HepG2 (cell line): Measurements from ENCODE around the gene DIAPH1. TPM values are rescaled to one million over a fixed set of nuclear protein-coding genes. Genes with fewer than 3 reads are reported as not detected.
A peak's percentile ranks its signal among the peaks of the same experiment; 100 is the strongest.

Experiments used
- AGO1 ChIP-seq: fragments of 200-400 bp; formaldehyde crosslinking; IDR thresholded peaks from 2 replicates; pipeline ENCODE4 v1.6.1; 2017; ENCODE audit warnings: mild to moderate bottlenecking, low read depth, low read length, moderate library complexity; ENCODE audit not compliant: poor library complexity, severe bottlenecking
- CCDC6 ChIP-seq: sonication (generic); formaldehyde crosslinking; IDR thresholded peaks from 2 replicates; pipeline ENCODE4 v1.8.1; 2022; ENCODE audit warnings: mild to moderate bottlenecking, missing genetic modification reagents, moderate library complexity
- E2F5 ChIP-seq: sonication (generic); formaldehyde crosslinking; conservative IDR thresholded peaks from 2 replicates; pipeline ENCODE4 v1.4.0; 2020; ENCODE audit warnings: missing genetic modification reagents
- ERF ChIP-seq: IDR thresholded peaks from 2 replicates; pipeline ENCODE4 v1.6.1; 2018; ENCODE audit warnings: missing biosample characterization, missing genetic modification reagents
- GLI4 ChIP-seq: sonication (generic); formaldehyde crosslinking; IDR thresholded peaks from 2 replicates; pipeline ENCODE4 v1.5.1; 2020; ENCODE audit warnings: missing genetic modification reagents, mild to moderate bottlenecking, moderate library complexity, borderline replicate concordance
- GPN1 ChIP-seq: sonication (generic); formaldehyde crosslinking; IDR thresholded peaks from 2 replicates; pipeline ENCODE4 v1.5.1; 2020; ENCODE audit warnings: missing genetic modification reagents, borderline replicate concordance
- HNRNPLL ChIP-seq: fragments of 200-400 bp; formaldehyde crosslinking; IDR thresholded peaks from 2 replicates; pipeline ENCODE4 v1.6.1; 2017; ENCODE audit warnings: mild to moderate bottlenecking, low read depth, low read length; ENCODE audit not compliant: poor library complexity, severe bottlenecking
- JDP2 ChIP-seq: sonication (generic); formaldehyde crosslinking; IDR thresholded peaks from 2 replicates; pipeline ENCODE4 v1.8.1; 2022; ENCODE audit warnings: missing genetic modification reagents, borderline replicate concordance
- KDM2A ChIP-seq: sonication (generic); formaldehyde crosslinking; IDR thresholded peaks from 2 replicates; pipeline ENCODE4 v1.4.0; 2020; ENCODE audit warnings: low read depth, missing genetic modification reagents, borderline replicate concordance
- MLLT10 ChIP-seq: sonication (generic); formaldehyde crosslinking; IDR thresholded peaks from 2 replicates; pipeline ENCODE4 v1.4.0; 2020; ENCODE audit warnings: missing genetic modification reagents
- PBX3 ChIP-seq: sonication (generic); formaldehyde crosslinking; IDR thresholded peaks from 2 replicates; pipeline ENCODE4 v1.8.1; 2023; ENCODE audit warnings: missing genetic modification reagents, inconsistent platforms, borderline replicate concordance
- ZFP36L2 ChIP-seq: sonication (generic); formaldehyde crosslinking; IDR thresholded peaks from 2 replicates; pipeline ENCODE4 v1.4.0; 2020; ENCODE audit warnings: missing genetic modification reagents
- ZNF138 ChIP-seq: sonication (generic); formaldehyde crosslinking; IDR thresholded peaks from 2 replicates; pipeline ENCODE4 v1.5.0; 2020; ENCODE audit warnings: mild to moderate bottlenecking, low read depth, missing genetic modification reagents
- ZNF256 ChIP-seq: sonication (generic); formaldehyde crosslinking; conservative IDR thresholded peaks from 2 replicates; pipeline ENCODE4 v1.4.0; 2020; ENCODE audit warnings: missing genetic modification reagents
- ZNF3 ChIP-seq: IDR thresholded peaks from 2 replicates; pipeline ENCODE4 v1.7.0; 2017; ENCODE audit warnings: inconsistent platforms
- ZNF329 ChIP-seq: sonication (generic); formaldehyde crosslinking; IDR thresholded peaks from 2 replicates; pipeline ENCODE4 v1.9.0; 2021; ENCODE audit warnings: low read depth, mild to moderate bottlenecking, missing genetic modification reagents
- ZNF331 ChIP-seq: sonication (generic); formaldehyde crosslinking; IDR thresholded peaks from 2 replicates; pipeline ENCODE4 v1.4.0; 2020; ENCODE audit warnings: missing genetic modification reagents
- ZNF557 ChIP-seq: sonication (generic); formaldehyde crosslinking; IDR thresholded peaks from 2 replicates; pipeline ENCODE4 v1.4.0; 2020; ENCODE audit warnings: missing genetic modification reagents
- ZNF704 ChIP-seq: sonication (generic); formaldehyde crosslinking; IDR thresholded peaks from 2 replicates; pipeline ENCODE4 v1.8.1; 2023; ENCODE audit warnings: mild to moderate bottlenecking, inconsistent platforms, moderate library complexity, missing genetic modification reagents, borderline replicate concordance
- ZNF747 ChIP-seq: sonication (generic); formaldehyde crosslinking; IDR thresholded peaks from 2 replicates; pipeline ENCODE4 v1.8.1; 2023; ENCODE audit warnings: missing genetic modification reagents, mild to moderate bottlenecking, borderline replicate concordance
- polyA plus RNA-seq, 8 experiments: library from polyadenylated mRNA; depleted of rRNA in 3 of 8; stranded (reverse) in 7 of 8; unstranded in 1 of 8; fragments of >200 nt; fragmentation: Illumina TruSeq in 4 of 8; extraction: Trizol in 4 of 8; gene quantifications; 2 replicates each; pipeline versions ENCODE4 v1.2.1 to v1.2.3, GENCODE V29; 2011 to 2016; ENCODE audit warnings: low read depth in 4 of 8, missing spikeins in 1 of 8, mixed read lengths in 1 of 8; ENCODE audit not compliant: insufficient read depth in 1 of 8
- total RNA-seq, 5 experiments: library from RNA; depleted of rRNA; stranded (reverse); fragments of >200 nt; fragmentation: Illumina TruSeq; extraction: Trizol; gene quantifications; 2 replicates each; pipeline ENCODE4 v1.2.3, GENCODE V29; 2016; ENCODE audit warnings: low read depth in 1 of 5
- TF ChIP-seq, protein P1 (sequence below): sonication (generic); formaldehyde crosslinking; IDR thresholded peaks from 2 replicates; pipeline ENCODE4 v1.5.1; 2020; ENCODE audit warnings: missing genetic modification reagents, mild to moderate bottlenecking, borderline replicate concordance
- TF ChIP-seq, protein P2 (sequence below): sonication (generic); formaldehyde crosslinking; IDR thresholded peaks from 2 replicates; pipeline ENCODE4 v1.4.0; 2020; ENCODE audit warnings: missing genetic modification reagents

DIAPH1 gene
- total and polyA plus RNA-seq, 2 of the 13 experiments (the other 11 are each of a cell fraction or from before 2014, with no cell fraction given), result 25.1 to 33.9 TPM

DNA sequence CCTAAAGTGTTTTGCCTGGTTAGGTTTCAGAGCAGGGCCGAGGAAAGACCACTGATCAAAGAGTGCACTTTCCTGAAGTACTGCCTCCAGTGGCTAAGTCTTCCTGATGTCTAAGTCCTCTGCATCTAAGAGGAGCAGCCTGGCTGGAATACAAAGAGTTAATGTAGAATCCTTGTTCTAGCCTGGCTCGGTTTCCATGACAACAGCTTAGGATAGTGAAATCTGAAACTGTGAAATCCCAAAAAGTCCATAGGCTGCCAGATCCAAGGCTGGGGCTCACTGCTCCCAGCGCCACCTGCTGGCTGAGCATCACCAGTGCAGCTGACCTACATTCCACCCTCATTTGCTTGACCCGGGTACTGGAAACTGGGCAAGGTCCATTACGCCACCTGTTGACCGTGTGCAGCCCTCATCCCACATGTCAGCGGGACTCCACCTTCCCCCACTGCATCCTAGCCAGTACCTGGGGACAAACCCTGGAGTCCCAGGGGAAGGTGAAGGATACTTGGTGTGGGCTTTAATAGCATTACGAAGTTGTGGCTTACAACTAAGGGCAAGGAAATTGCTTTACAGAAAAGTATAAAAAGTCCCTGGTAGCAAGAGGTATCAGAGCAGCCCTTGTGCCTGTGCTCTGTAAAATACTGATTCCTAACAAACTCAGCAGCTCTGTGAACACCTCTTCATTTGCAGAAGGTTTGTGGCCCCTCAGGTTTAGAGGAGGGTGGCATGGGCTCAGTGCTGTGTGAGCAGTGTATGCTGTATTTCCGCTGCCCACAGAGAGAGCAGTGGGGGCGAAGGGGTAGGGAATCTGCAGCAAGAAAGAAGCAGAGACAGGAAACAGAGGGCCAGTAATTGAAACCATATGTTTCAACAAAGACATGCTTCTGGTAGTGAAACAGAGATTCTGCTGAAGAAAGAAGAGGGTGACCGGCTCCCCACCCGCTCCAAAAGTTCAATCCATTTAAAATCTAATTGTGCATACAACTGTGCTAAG, 93.9 kb downstream of the DIAPH1 start (continued):
- TF ChIP-seq ZNF747 (CRISPR knock-in tag) (no peak), PBX3 (CRISPR knock-in tag) (no peak), HNRNPLL (no peak), GLI4 (no peak), CCDC6 (CRISPR knock-in tag) (no peak), GPN1 (no peak), ZFP36L2 (CRISPR knock-in tag) (no peak), ZNF557 (CRISPR knock-in tag) (no peak), MLLT10 (no peak), ZNF704 (no peak), ZNF138 (CRISPR knock-in tag) (no peak), ZNF256 (CRISPR knock-in tag) (no peak), ZNF3 (CRISPR knock-in tag) (no peak), E2F5 (CRISPR knock-in tag) (no peak), ERF (CRISPR knock-in tag) (0 out of 2 replicates have a peak, but pooled peaks have one; percentile 68), JDP2 (CRISPR knock-in tag) (no peak), AGO1 (no peak), ZNF331 (CRISPR knock-in tag) (peak; percentile 81), ZNF329 (CRISPR knock-in tag) (no peak), KDM2A (peak; percentile 85)
- TF ChIP-seq, protein P1, sequence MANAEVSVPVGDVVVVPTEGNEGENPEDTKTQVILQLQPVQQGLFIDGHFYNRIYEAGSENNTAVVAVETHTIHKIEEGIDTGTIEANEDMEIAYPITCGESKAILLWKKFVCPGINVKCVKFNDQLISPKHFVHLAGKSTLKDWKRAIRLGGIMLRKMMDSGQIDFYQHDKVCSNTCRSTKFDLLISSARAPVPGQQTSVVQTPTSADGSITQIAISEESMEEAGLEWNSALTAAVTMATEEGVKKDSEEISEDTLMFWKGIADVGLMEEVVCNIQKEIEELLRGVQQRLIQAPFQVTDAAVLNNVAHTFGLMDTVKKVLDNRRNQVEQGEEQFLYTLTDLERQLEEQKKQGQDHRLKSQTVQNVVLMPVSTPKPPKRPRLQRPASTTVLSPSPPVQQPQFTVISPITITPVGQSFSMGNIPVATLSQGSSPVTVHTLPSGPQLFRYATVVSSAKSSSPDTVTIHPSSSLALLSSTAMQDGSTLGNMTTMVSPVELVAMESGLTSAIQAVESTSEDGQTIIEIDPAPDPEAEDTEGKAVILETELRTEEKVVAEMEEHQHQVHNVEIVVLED (CRISPR knock-in tag), result 0 out of 2 replicates have a peak, but pooled peaks have one; percentile 18
- TF ChIP-seq, protein P2, sequence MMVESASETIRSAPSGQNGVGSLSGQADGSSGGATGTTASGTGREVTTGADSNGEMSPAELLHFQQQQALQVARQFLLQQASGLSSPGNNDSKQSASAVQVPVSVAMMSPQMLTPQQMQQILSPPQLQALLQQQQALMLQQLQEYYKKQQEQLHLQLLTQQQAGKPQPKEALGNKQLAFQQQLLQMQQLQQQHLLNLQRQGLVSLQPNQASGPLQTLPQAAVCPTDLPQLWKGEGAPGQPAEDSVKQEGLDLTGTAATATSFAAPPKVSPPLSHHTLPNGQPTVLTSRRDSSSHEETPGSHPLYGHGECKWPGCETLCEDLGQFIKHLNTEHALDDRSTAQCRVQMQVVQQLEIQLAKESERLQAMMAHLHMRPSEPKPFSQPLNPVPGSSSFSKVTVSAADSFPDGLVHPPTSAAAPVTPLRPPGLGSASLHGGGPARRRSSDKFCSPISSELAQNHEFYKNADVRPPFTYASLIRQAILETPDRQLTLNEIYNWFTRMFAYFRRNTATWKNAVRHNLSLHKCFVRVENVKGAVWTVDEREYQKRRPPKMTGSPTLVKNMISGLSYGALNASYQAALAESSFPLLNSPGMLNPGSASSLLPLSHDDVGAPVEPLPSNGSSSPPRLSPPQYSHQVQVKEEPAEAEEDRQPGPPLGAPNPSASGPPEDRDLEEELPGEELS (CRISPR knock-in tag), result no peak
